GM23248 (cell line): ENCODE measurements around the gene AKAP17A. TPM values are rescaled to one million over a fixed set of nuclear protein-coding genes. Genes with fewer than 3 reads are reported as not detected.

Experiments used
- DNase-seq: peaks from one replicate; pipeline ENCODE4 v3.0.0-alpha.2; 2015
- H2AFZ ChIP-seq: fragments of 200-600 bp; sonication (generic); 2 replicates; pipeline ENCODE4 v1.6.1; 2016; ENCODE audit warnings: antibody characterized with exemption
- H3F3A ChIP-seq: fragments of 200-600 bp; sonication (generic); 2 replicates; pipeline ENCODE4 v1.6.1; 2016; ENCODE audit warnings: mild to moderate bottlenecking, antibody characterized with exemption, mixed run types; ENCODE audit not compliant: insufficient read depth
- H3K27ac ChIP-seq: fragments of 200-600 bp; sonication (generic); 2 replicates; pipeline ENCODE4 v1.5.1; 2016; ENCODE audit warnings: mild to moderate bottlenecking
- H3K27me3 ChIP-seq: fragments of 200-600 bp; sonication (generic); replicated peaks from 2 replicates; pipeline ENCODE4 v1.6.1; 2016; ENCODE audit warnings: mild to moderate bottlenecking; ENCODE audit not compliant: insufficient read depth
- H3K36me3 ChIP-seq: fragments of 200-600 bp; sonication (generic); 2 replicates; pipeline ENCODE4 v1.6.1; 2016; ENCODE audit warnings: low read depth, mild to moderate bottlenecking
- H3K4me1 ChIP-seq: fragments of 200-600 bp; sonication (generic); 2 replicates; pipeline ENCODE4 v1.6.1; 2016; ENCODE audit warnings: mild to moderate bottlenecking; ENCODE audit not compliant: insufficient read depth
- H3K4me2 ChIP-seq: fragments of 200-600 bp; sonication (generic); one replicate; pipeline ENCODE4 v1.6.1; 2016; ENCODE audit warnings: mild to moderate bottlenecking; ENCODE audit not compliant: unreplicated experiment
- H3K4me3 ChIP-seq: fragments of 200-600 bp; sonication (generic); 2 replicates; pipeline ENCODE4 v1.5.1; 2016; ENCODE audit warnings: mild to moderate bottlenecking
- H3K79me2 ChIP-seq: fragments of 200-600 bp; sonication (generic); 2 replicates; pipeline ENCODE4 v1.6.1; 2016; ENCODE audit warnings: mild to moderate bottlenecking; ENCODE audit not compliant: insufficient read depth
- H3K9ac ChIP-seq: fragments of 200-600 bp; sonication (generic); 2 replicates; pipeline ENCODE4 v1.6.1; 2016; ENCODE audit warnings: mild to moderate bottlenecking
- H3K9me2 ChIP-seq: fragments of 200-600 bp; sonication (generic); 2 replicates; pipeline ENCODE4 v1.6.1; 2016; ENCODE audit warnings: mixed run types, mild to moderate bottlenecking, moderate library complexity; ENCODE audit not compliant: insufficient read depth
- H3K9me3 ChIP-seq: fragments of 200-600 bp; sonication (generic); one replicate; pipeline ENCODE4 v1.6.1; 2017; ENCODE audit warnings: low read depth
- H4K20me1 ChIP-seq: fragments of 200-600 bp; sonication (generic); 2 replicates; pipeline ENCODE4 v1.6.0; 2016; ENCODE audit not compliant: insufficient read depth
- EZH2 ChIP-seq: fragments of 200-600 bp; sonication (generic); IDR thresholded peaks from 2 replicates; pipeline ENCODE4 v1.6.1; 2018; ENCODE audit warnings: antibody characterized with exemption, mild to moderate bottlenecking; ENCODE audit not compliant: insufficient read depth, poor library complexity, severe bottlenecking
- EZH2phosphoT487 ChIP-seq: fragments of 200-600 bp; sonication (generic); IDR thresholded peaks from 2 replicates; pipeline ENCODE4 v1.6.1; 2018; ENCODE audit warnings: antibody characterized with exemption, moderate library complexity, mild to moderate bottlenecking, low read depth; ENCODE audit not compliant: insufficient read depth
- WGBS, 2 experiments: methylation state at CpG; one replicate each; pipeline ENCODE4 v1.1.6; 2015 to 2017; ENCODE audit warnings: low lambda C conversion rate in 2 of 2, low coverage in 1 of 2; ENCODE audit errors: missing lambda C conversion rate in 2 of 2; 5-methylcytosine and 5-hydroxymethylcytosine counted together
- in situ Hi-C: fragments of 300-500 bp; cut with MboI; formaldehyde crosslinking; loops from 2 replicates; pipeline ENCODE4 v1.15.0; 2020
- polyA plus RNA-seq: library from polyadenylated mRNA; unstranded; fragments of >200 nt; fragmentation: Nextera tagmentation; extraction: Ambion mirVana; gene quantifications from 2 replicates; pipeline ENCODE4 v1.2.1, GENCODE V29; 2016
- total RNA-seq: library from RNA; depleted of rRNA; stranded (reverse); fragments of >200 nt; shearing (Covaris generic); gene quantifications from 2 replicates; pipeline ENCODE4 v1.2.3, GENCODE V29; 2014

The AKAP17A gene
- total and polyA plus RNA-seq, 2 experiments from 2014 or later: 11.6 to 23.3 TPM

DNA sequence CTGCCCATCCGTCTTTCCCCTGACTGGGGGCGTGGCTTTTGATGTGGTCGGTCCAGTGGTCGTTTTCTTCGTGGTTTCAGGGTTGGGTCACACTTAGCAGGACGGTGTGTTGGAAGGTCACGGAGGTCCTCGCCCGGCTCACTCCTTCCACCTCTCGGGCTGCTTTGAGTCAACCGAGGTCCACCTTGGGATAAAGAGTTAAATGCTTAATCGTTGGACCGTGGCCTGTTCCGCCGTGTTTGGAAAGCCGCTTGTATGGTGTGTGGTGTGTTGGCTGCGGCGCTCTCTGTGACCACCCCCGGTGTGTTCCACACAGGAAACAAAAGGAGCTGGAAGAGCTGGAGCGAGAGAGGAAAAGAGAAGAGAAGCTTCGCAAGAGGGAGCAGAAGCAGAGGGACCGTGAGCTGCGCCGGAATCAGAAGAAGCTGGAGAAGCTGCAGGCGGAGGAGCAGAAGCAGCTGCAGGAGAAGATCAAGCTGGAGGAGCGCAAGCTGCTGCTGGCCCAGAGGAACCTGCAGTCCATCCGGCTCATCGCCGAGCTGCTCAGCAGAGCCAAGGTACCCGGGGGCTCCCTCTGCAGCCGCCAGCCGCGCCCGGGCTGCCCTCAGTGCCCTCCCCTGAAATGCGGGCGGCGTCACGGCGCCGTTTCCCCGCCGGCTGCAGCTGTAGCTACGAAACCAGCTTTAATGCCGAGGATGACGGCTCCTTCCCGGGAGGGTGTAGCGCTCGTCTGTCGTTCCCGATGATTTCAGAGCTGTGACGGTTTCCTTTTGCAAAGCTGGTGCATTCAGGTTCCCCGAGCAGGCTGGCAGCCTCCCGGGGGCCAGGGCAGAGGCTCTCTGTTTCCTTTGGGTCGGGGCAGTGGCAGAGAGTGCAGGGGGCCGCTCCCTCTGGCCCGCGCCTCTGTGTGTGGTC, 7.7 kb downstream of the AKAP17A start:
- no peak overlapping the region for H3K27ac ChIP-seq
- no peak overlapping the region for H3K4me2 ChIP-seq
- H3K9ac ChIP-seq: no peak overlapping the region
- in situ Hi-C loops: no loop called here
- no peaks in the 10 kb centered on the region for H3F3A ChIP-seq
- TF ChIP-seq EZH2phosphoT487: no peak
- no peak for TF ChIP-seq EZH2
- H3K36me3 ChIP-seq: peaks cover 20% of the 10 kb centered on the region
- H3K9me2 ChIP-seq: no peaks in the 10 kb centered on the region
- WGBS, 2 experiments: 96% methylated on average over 55 to 57 of the region's 57 CpGs
- no peaks in the 10 kb centered on the region for H3K4me1 ChIP-seq
- H3K27me3 ChIP-seq: no peaks in the 10 kb centered on the region
- no peaks in the 10 kb centered on the region for H3K9me3 ChIP-seq
- H3K4me3 ChIP-seq: no peak overlapping the region
- no peaks in the 10 kb centered on the region for H4K20me1 ChIP-seq
- DNase-seq: no peak
- peaks cover 74% of the 10 kb centered on the region for H3K79me2 ChIP-seq
- H2AFZ ChIP-seq: no peak overlapping the region

DNA sequence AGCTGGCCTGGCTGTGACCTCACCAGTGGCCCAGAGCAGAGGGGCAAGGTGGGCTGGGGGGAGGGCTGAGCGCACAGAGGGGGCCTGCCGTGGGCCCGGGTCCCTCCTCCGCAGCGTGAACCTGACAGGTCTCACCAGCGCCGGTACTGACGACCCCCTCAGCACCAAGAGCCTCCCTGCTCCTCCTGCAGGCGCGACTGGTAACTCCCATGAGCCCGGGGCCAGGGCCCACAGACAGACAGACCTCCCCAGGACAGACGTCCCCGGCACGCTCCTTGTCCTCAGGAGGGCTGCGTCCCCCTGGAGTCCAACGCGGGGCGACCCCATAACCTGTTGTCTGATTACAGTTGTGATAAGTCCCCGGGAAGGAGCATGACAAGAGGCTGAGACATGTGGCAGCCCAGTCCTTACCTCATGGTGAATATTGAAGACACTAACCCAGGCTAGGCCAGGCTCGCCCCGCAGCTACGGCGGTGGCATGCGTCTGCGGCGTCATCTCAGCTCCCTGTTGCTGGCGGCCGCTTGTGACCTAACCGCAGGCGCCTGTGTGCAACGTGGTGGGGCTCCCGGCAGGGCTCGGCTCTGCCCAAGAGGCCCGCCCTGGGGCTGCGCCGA, 8.5 kb downstream of the AKAP17A start:
- Histone ChIP-seq H3K9me2 (no peaks in the 10 kb centered on the region), H4K20me1 (no peaks in the 10 kb centered on the region), H3K9ac (no peak overlapping the region), H3K4me1 (no peaks in the 10 kb centered on the region), H3K27ac (no peak overlapping the region), H3K4me3 (no peak overlapping the region), H3K79me2 (peaks cover 67% of the 10 kb centered on the region), H3K9me3 (no peaks in the 10 kb centered on the region), H3K27me3 (no peaks in the 10 kb centered on the region), H2AFZ (no peak overlapping the region), H3K36me3 (peaks cover 20% of the 10 kb centered on the region), H3F3A (no peaks in the 10 kb centered on the region), H3K4me2 (no peak overlapping the region)
- TF ChIP-seq EZH2phosphoT487 (no peak), EZH2 (no peak)
- in situ Hi-C loops: no loop called here
- no peak for DNase-seq
- WGBS, 2 experiments: 98 to 99% methylated on average over 28 to 34 of the region's 36 CpGs

DNA sequence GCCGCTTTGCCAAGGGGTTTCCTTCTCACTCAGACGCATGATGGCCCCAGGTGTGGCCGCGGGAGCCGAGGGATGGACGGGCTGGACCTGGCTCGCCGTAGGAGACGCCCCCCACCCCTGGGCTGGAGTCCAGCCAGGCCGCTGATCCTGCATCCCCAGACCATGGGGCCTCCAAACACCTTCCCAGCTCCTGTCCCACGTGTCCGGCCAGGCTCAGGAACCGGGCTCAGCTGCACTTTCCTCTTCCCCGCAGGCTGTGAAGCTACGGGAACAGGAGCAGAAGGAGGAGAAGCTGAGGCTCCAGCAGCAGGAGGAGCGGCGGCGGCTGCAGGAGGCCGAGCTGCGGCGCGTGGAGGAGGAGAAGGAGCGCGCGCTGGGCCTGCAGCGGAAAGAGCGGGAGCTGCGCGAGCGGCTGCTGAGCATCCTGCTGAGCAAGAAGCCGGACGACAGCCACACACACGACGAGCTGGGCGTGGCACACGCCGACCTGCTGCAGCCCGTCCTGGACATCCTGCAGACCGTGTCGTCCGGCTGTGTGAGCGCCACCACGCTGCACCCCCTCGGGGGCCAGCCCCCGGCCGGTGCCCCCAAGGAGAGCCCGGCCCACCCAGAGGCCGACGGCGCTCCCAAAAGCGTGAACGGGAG, 9.1 kb downstream of the AKAP17A start:
- no peaks in the 10 kb centered on the region for H3K27me3 ChIP-seq
- no peaks in the 10 kb centered on the region for H3F3A ChIP-seq
- H3K36me3 ChIP-seq: peaks cover 17% of the 10 kb centered on the region
- no peaks in the 10 kb centered on the region for H4K20me1 ChIP-seq
- DNase-seq: no peak
- no peaks in the 10 kb centered on the region for H3K9me3 ChIP-seq
- H3K4me3 ChIP-seq: no peak overlapping the region
- in situ Hi-C loops: no loop called here
- 97 to 98% methylated on average over 39 to 50 of the region's 52 CpGs for WGBS, 2 experiments
- H3K4me1 ChIP-seq: no peaks in the 10 kb centered on the region
- H2AFZ ChIP-seq: no peak overlapping the region
- no peaks in the 10 kb centered on the region for H3K9me2 ChIP-seq
- TF ChIP-seq EZH2phosphoT487: no peak
- no peak overlapping the region for H3K9ac ChIP-seq
- no peak overlapping the region for H3K4me2 ChIP-seq
- no peak overlapping the region for H3K27ac ChIP-seq
- peaks cover 60% of the 10 kb centered on the region for H3K79me2 ChIP-seq

DNA sequence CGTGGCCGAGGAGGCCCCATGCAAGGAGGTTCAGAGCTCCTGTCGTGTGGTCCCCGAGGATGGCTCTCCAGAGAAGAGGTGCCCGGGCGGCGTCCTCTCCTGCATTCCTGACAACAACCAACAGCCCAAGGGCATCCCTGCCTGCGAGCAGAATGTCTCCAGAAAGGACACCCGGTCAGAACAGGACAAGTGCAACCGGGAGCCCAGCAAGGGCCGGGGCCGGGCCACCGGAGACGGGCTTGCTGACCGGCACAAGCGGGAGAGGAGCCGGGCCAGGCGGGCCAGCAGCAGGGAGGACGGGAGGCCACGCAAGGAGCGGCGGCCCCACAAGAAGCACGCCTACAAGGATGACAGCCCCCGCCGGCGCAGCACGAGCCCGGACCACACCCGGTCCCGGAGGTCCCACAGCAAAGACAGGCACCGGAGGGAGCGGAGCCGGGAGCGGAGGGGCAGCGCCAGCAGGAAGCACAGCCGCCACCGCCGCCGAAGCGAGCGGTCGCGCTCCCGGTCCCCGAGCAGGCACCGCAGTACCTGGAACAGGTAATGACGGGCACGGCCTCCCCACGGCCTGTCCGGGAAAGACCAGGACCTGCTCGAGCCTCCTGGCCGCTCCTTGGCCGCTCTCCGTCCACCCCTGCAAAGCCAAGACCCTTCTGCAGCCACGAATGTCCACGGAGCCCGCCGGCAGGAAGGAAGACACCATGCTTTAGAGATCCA, 9.8 kb downstream of the AKAP17A start:
- Histone ChIP-seq H3K36me3 (peaks cover 13% of the 10 kb centered on the region), H3K27ac (no peak overlapping the region), H3K4me1 (no peaks in the 10 kb centered on the region), H3K9ac (no peak overlapping the region), H3K27me3 (no peaks in the 10 kb centered on the region), H2AFZ (no peak overlapping the region), H3K4me3 (no peak overlapping the region), H3K9me3 (no peaks in the 10 kb centered on the region), H3K9me2 (no peaks in the 10 kb centered on the region), H3K4me2 (no peak overlapping the region), H3F3A (no peaks in the 10 kb centered on the region), H4K20me1 (no peaks in the 10 kb centered on the region), H3K79me2 (peaks cover 53% of the 10 kb centered on the region)
- DNase-seq: no peak
- no peak for TF ChIP-seq EZH2phosphoT487
- no peak for TF ChIP-seq EZH2
- in situ Hi-C loops: no loop called here
- 98 to 100% methylated on average over 35 to 58 of the region's 58 CpGs for WGBS, 2 experiments
